HFFc6 (cell line): ENCODE measurements around the gene MCM3AP. TPM values are rescaled to one million over a fixed set of nuclear protein-coding genes. Genes with fewer than 3 reads are reported as not detected.

ENCODE experiments used
- DNase-seq: peaks from one replicate; pipeline ENCODE4 v3.0.0-alpha.2; 2018
- H3K27ac Mint-ChIP-seq: 2 replicates; pipeline ENCODE4 v1.8.0; 2020; ENCODE audit warnings: mild to moderate bottlenecking, mixed read lengths
- H3K27me3 Mint-ChIP-seq: 2 replicates; pipeline ENCODE4 v1.8.0; 2021; ENCODE audit warnings: mild to moderate bottlenecking, moderate library complexity, mixed read lengths; ENCODE audit not compliant: insufficient read depth
- H3K36me3 Mint-ChIP-seq: 2 replicates; pipeline ENCODE4 v1.8.0; 2021; ENCODE audit warnings: low read depth, mixed read lengths
- H3K4me1 Mint-ChIP-seq: 2 replicates; pipeline ENCODE4 v1.8.0; 2020; ENCODE audit warnings: low read depth, mixed read lengths
- H3K4me3 Mint-ChIP-seq: 2 replicates; pipeline ENCODE4 v1.8.0; 2020; ENCODE audit warnings: mild to moderate bottlenecking, moderate library complexity, mixed read lengths
- H3K9me3 Mint-ChIP-seq: 2 replicates; pipeline ENCODE4 v1.8.0; 2020; ENCODE audit warnings: mild to moderate bottlenecking, mixed read lengths
- total RNA-seq, 6 experiments: library from RNA; stranded (reverse); fragmentation: NEBNext Ultra II Directional; extraction: Animal tissue kit (Norgen Biotek cat#: 25700); gene quantifications; 2 replicates in 1 of 6; 3 replicates in 5 of 6; pipeline ENCODE4 v1.2.3, GENCODE V29; 2021
- TF ChIP-seq, protein P1 (sequence below): fragments of 200-600 bp; sonication (generic); IDR thresholded peaks from 2 replicates; pipeline ENCODE4 v1.5.0; 2021; ENCODE audit warnings: antibody characterized with exemption, mild to moderate bottlenecking

MCM3AP gene
- total RNA-seq, 6 experiments from 2014 or later: 85.7 to 91.8 (median 86.9) TPM

DNA sequence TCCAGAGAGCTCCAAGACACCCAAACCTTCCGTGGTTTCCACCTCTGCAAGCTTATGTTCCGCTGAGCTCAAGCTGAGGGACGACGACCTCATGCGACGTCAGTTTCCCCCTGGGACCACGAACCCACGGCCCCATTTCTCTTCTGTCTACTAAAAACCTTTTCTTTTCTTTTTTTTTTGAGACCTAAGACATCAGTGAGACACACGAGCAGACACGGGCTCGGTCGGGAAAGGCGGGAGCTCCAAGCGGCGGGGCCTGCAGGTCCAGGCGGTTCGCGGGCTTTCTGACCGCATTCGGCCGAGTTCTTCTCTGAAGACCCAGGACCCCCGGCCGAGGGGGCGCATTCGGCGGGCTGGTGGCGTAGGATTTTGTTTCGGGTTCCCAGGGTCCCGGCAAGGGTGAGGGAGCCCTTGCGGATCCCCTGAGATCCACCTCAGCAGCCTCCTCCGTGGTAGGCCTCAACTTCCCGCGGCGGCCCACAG is 37.9 kb upstream of the MCM3AP start:
- Mint-ChIP-seq H3K36me3 (peaks cover 15% of the 10 kb centered on the region; the same call in 1 of the 2 replicates), H3K27me3 (no peaks in the 10 kb centered on the region; the same call in 1 of the 2 replicates), H3K4me1 (peaks cover 42% of the 10 kb centered on the region), H3K4me3 (peak overlapping the region; percentile 94), H3K9me3 (no peaks in the 10 kb centered on the region), H3K27ac (peak overlapping the region; percentile 85)
- no peak for DNase-seq
- TF ChIP-seq, protein P1, sequence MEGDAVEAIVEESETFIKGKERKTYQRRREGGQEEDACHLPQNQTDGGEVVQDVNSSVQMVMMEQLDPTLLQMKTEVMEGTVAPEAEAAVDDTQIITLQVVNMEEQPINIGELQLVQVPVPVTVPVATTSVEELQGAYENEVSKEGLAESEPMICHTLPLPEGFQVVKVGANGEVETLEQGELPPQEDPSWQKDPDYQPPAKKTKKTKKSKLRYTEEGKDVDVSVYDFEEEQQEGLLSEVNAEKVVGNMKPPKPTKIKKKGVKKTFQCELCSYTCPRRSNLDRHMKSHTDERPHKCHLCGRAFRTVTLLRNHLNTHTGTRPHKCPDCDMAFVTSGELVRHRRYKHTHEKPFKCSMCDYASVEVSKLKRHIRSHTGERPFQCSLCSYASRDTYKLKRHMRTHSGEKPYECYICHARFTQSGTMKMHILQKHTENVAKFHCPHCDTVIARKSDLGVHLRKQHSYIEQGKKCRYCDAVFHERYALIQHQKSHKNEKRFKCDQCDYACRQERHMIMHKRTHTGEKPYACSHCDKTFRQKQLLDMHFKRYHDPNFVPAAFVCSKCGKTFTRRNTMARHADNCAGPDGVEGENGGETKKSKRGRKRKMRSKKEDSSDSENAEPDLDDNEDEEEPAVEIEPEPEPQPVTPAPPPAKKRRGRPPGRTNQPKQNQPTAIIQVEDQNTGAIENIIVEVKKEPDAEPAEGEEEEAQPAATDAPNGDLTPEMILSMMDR: no peak

DNA sequence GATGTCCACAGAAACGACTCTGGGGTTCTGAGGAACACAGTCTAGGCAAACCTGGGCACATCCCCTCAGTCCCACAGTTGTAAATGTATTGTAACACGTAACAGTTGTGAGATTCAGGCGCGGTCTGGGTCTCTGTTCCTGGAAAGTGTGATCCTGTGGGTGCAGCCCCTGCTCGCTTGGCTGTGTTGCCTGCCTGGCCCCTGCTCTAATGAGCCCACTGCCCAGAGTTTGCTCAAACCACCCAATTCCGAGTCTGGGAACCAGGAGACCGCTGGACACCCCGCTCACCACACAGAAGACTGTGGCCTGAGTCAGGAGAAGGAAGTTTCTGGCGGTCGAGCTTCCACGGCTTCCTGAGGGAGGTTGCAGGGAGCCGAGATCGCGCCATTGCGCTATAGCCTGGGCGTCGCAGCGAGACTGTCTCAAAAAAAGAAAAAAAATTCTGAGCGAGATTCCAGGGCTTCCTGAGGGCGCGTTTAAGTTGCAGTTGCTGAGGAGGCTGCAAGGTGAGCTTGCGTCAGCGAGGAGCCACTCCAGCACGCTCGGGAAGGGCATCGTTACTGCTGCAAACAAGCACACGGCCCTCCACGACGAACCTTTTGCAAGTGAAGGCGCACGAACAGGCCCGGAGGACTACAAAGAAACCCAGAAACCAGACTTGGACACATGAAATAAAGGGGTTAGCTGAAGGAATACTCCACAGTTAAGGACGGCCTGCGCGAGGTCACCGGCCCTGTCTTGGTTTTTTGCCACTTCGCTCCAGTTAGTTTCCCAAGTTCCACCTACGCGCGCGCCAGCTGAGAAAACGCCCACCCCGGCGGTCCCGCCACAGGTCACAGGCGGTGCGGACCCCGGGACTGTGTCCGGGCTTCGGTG is 37.2 kb upstream of the MCM3AP start:
- Mint-ChIP-seq H3K27me3 (no peaks in the 10 kb centered on the region; the same call in 1 of the 2 replicates), H3K9me3 (no peaks in the 10 kb centered on the region), H3K27ac (peak overlapping the region; percentile 85), H3K36me3 (peaks cover 14% of the 10 kb centered on the region; the same call in 1 of the 2 replicates), H3K4me1 (peaks cover 42% of the 10 kb centered on the region), H3K4me3 (peak overlapping the region; percentile 94)
- TF ChIP-seq, protein P1: no peak
- peak; percentile 46 for DNase-seq

DNA sequence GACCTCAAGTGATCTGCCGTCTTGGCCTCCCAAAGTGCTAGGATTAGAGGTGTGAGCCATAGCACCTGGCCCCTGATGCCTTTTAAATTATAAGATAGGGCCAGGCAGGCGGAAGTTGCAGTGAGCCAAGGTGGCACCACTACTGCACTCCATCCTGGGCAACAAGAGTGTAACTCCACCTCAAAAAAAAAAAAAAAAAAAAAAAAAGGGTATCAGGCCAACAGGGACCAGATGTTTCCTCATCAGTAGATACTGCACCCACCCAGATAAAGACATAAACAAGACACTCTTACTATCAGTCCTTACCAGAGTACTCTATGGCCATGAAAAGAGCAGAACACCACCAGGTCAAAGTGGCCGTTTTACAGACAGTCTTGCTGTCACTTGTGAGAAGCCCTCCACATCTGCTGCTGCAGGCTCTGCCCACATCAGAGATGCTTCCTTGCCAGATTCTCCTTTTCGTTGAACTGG is 35.0 kb upstream of the MCM3AP start:
- no peak for DNase-seq
- peaks cover 4% of the 10 kb centered on the region; the same call in 1 of the 2 replicates for H3K36me3 Mint-ChIP-seq
- peak overlapping the region; percentile 16 for H3K27ac Mint-ChIP-seq
- no peaks in the 10 kb centered on the region for H3K9me3 Mint-ChIP-seq
- no peak overlapping the region; the same call in 1 of the 2 replicates for H3K4me3 Mint-ChIP-seq
- no peaks in the 10 kb centered on the region; the same call in 1 of the 2 replicates for H3K27me3 Mint-ChIP-seq
- peaks cover 29% of the 10 kb centered on the region for H3K4me1 Mint-ChIP-seq
- TF ChIP-seq, protein P1: no peak

DNA sequence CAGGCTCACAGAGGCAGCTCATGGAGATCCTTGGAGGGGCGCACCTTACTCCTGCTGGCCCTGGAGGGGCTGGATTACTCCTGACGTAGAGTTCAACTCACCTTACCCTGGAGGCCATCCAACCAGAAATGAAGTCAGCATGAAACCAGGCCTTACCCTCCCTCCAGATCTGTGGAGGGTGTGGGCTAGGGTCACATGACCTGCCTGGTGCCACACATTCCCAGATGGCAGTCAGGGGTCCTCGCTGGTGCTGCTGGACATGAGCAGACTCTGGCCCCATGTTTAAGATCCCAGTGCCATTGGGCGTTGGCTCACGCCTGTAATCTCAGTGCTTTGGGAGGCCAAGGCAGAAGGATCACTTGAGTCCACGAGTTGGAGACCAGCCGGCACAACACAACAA is 33.8 kb upstream of the MCM3AP start:
- no peak for DNase-seq
- Mint-ChIP-seq H3K4me1 (peaks cover 27% of the 10 kb centered on the region), H3K4me3 (no peak overlapping the region), H3K27ac (no peak overlapping the region), H3K36me3 (peaks cover 4% of the 10 kb centered on the region; the same call in 1 of the 2 replicates), H3K27me3 (no peaks in the 10 kb centered on the region; the same call in 1 of the 2 replicates), H3K9me3 (no peaks in the 10 kb centered on the region)
- TF ChIP-seq, protein P1: no peak

DNA sequence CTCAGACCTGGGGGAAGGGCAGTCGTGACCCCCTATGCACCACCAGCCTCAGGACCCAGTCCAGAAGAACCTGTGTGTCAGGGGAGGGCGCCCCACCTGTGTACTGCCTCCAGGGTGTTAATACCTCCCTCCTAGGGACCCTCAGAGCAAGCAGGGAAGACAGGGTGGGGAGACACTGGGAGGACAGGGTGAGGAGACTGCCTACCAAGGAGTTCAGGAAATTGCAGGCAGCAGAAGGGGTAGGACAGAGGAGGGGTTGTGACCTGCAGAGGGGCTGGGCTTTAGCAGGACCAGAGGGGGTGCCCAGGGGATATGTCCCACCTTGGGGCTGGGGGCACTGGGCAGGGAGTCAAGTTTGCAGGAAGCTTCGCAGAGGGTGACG is 33.0 kb upstream of the MCM3AP start:
- H3K36me3 Mint-ChIP-seq: peaks cover 4% of the 10 kb centered on the region; the same call in 1 of the 2 replicates
- H3K4me1 Mint-ChIP-seq: peaks cover 27% of the 10 kb centered on the region
- DNase-seq: no peak
- no peaks in the 10 kb centered on the region; the same call in 1 of the 2 replicates for H3K27me3 Mint-ChIP-seq
- H3K9me3 Mint-ChIP-seq: no peaks in the 10 kb centered on the region
- TF ChIP-seq, protein P1: no peak
- no peak overlapping the region for H3K4me3 Mint-ChIP-seq
- H3K27ac Mint-ChIP-seq: no peak overlapping the region
